Keratinocyte (primary cell): ENCODE measurements around the gene MRPS27. TPM values are rescaled to one million over a fixed set of nuclear protein-coding genes. Genes with fewer than 3 reads are reported as not detected.

Experiments
- DNase-seq: peaks from one replicate; pipeline ENCODE4 v3.0.0-alpha.2; 2011; ENCODE audit warnings: low read depth, missing footprints, low spot score
- FAIRE-seq: peaks from 2 replicates; lab custom pipeline; 2011; peaks lifted over from hg19 to GRCh38; lab: Jason Lieb, UNC
- H2AFZ ChIP-seq: 2 replicates; pipeline ENCODE4 v1.6.0; 2012; ENCODE audit warnings: low read length, control low read depth, inconsistent platforms; ENCODE audit not compliant: control insufficient read depth
- H3K27ac ChIP-seq: 2 replicates; pipeline ENCODE4 v1.5.1; 2011; ENCODE audit warnings: low read length; ENCODE audit not compliant: control insufficient read depth, insufficient read depth
- H3K27me3 ChIP-seq: 3 replicates; pipeline ENCODE4 v1.6.0; 2011; ENCODE audit warnings: low read length; ENCODE audit not compliant: control insufficient read depth, insufficient read depth; ENCODE audit errors: extremely low read depth
- H3K36me3 ChIP-seq, 2 experiments: 2 replicates in 1 of 2; 3 replicates in 1 of 2; pipeline ENCODE4 v1.5.1; 2011; ENCODE audit warnings: low read length in 2 of 2, mild to moderate bottlenecking in 1 of 2; ENCODE audit not compliant: control insufficient read depth in 2 of 2, insufficient read depth in 2 of 2; ENCODE audit errors: extremely low read depth in 1 of 2
- H3K4me1 ChIP-seq: 3 replicates; pipeline ENCODE4 v1.5.1; 2011; ENCODE audit warnings: low read length; ENCODE audit not compliant: control insufficient read depth, insufficient read depth; ENCODE audit errors: extremely low read depth
- H3K4me2 ChIP-seq: 3 replicates; pipeline ENCODE4 v1.6.0; 2011; ENCODE audit warnings: low read depth, low read length; ENCODE audit not compliant: control insufficient read depth, insufficient read depth; ENCODE audit errors: extremely low read depth
- H3K4me3 ChIP-seq, 3 experiments: fragments of 200-600 bp in 1 of 3; sonication (generic) in 1 of 3; 2 replicates in 2 of 3; 3 replicates in 1 of 3; pipeline ENCODE4 v1.5.1; 2011 to 2016; ENCODE audit warnings: low read length in 3 of 3, mild to moderate bottlenecking in 3 of 3, control low read depth in 2 of 3, inconsistent platforms in 1 of 3, low read depth in 1 of 3, mixed read lengths in 1 of 3, mixed run types in 1 of 3, moderate library complexity in 1 of 3; ENCODE audit not compliant: control insufficient read depth in 2 of 3, insufficient read depth in 2 of 3; ENCODE audit errors: extremely low read depth in 1 of 3
- H3K79me2 ChIP-seq: 2 replicates; pipeline ENCODE4 v1.6.0; 2012; ENCODE audit warnings: low read length; ENCODE audit not compliant: control insufficient read depth, insufficient read depth
- H3K9ac ChIP-seq: 3 replicates; pipeline ENCODE4 v1.6.0; 2011; ENCODE audit warnings: low read length; ENCODE audit not compliant: control insufficient read depth, insufficient read depth; ENCODE audit errors: extremely low read depth
- H3K9me1 ChIP-seq: 3 replicates; pipeline ENCODE4 v1.6.0; 2011; ENCODE audit warnings: low read length; ENCODE audit not compliant: control insufficient read depth, insufficient read depth; ENCODE audit errors: extremely low read depth
- H3K9me3 ChIP-seq: 2 replicates; pipeline ENCODE4 v1.5.1; 2012; ENCODE audit warnings: low read depth, low read length; ENCODE audit not compliant: control insufficient read depth
- H4K20me1 ChIP-seq: 3 replicates; pipeline ENCODE4 v1.6.0; 2011; ENCODE audit warnings: low read length; ENCODE audit not compliant: control insufficient read depth, insufficient read depth; ENCODE audit errors: extremely low read depth
- CTCF ChIP-seq, 3 experiments: IDR thresholded peaks in 1 of 3; conservative IDR thresholded peaks in 1 of 3; optimal IDR thresholded peaks in 1 of 3; 2 replicates in 2 of 3; 3 replicates in 1 of 3; pipeline versions ENCODE3 to v1.5.1; 2011; ENCODE audit warnings: low read length in 3 of 3, mild to moderate bottlenecking in 3 of 3, moderate library complexity in 2 of 3, control low read depth in 1 of 3, inconsistent platforms in 1 of 3; ENCODE audit not compliant: insufficient read depth in 2 of 3; ENCODE audit errors: extremely low read depth in 1 of 3
- EZH2 ChIP-seq: IDR thresholded peaks from one replicate; pipeline ENCODE4 v1.6.1; 2012; ENCODE audit warnings: inconsistent platforms, mild to moderate bottlenecking, low read length, moderate library complexity
- dilution Hi-C: fragments of 300-500 bp; cut with MboI; formaldehyde crosslinking; loops from one replicate; pipeline ENCODE4 v1.7.0; 2020; ENCODE audit warnings: low sequenced_read_pairs; ENCODE audit not compliant: extremely low pct_ligation_motif_present
- polyA plus RNA-seq, 5 experiments: library from polyadenylated mRNA; depleted of rRNA in 3 of 5; stranded (reverse) in 3 of 5; stranded (forward) in 1 of 5; unstranded in 1 of 5; fragments of >200 nt; gene quantifications; 1 replicate in 1 of 5; 2 replicates in 3 of 5; 3 replicates in 1 of 5; pipeline versions ENCODE4 v1.2.1 to v1.2.3, GENCODE V29; 2011 to 2012; ENCODE audit warnings: missing spikeins in 2 of 5, low read depth in 1 of 5, low replicate concordance in 1 of 5

The MRPS27 gene
- polyA plus RNA-seq, 1 donor (not counting 4 experiments of a cell fraction or from before 2014, with no cell fraction given) = 98.7 TPM

GRCh38 chr5:72204946-72205345 lies 115.1 kb downstream of the MRPS27 start:
- H3K27me3 ChIP-seq = no peaks in the 10 kb centered on the region
- no peaks in the 10 kb centered on the region for H4K20me1 ChIP-seq
- no peak overlapping the region for H2AFZ ChIP-seq
- no peak overlapping the region for H3K4me2 ChIP-seq
- peaks cover 0 to 5% of the 10 kb centered on the region in 2 experiments for H3K36me3 ChIP-seq
- dilution Hi-C loops = no loop called here
- H3K27ac ChIP-seq = no peak overlapping the region
- H3K9me1 ChIP-seq = peaks cover 2% of the 10 kb centered on the region
- DNase-seq (no peak), FAIRE-seq (no peak)
- no peaks in the 10 kb centered on the region for H3K9me3 ChIP-seq
- H3K4me1 ChIP-seq = peaks cover 8% of the 10 kb centered on the region
- H3K79me2 ChIP-seq = no peaks in the 10 kb centered on the region
- H3K4me3 ChIP-seq = no peak overlapping the region
- TF ChIP-seq CTCF (optimal IDR thresholded peaks at IDR 0.05 in 1 of 3, IDR thresholded peaks at IDR 0.05 in 1 of 3, conservative IDR thresholded peaks at IDR 0.05 in 1 of 3; ENCODE audit: extremely low read depth in 1 of 3, insufficient read depth in 2 of 3, low read length in 3 of 3) = no peak
- TF ChIP-seq EZH2 = no peak
- H3K9ac ChIP-seq = no peak overlapping the region

- peaks cover 2% of the 10 kb centered on the region for H3K9me1 ChIP-seq
- TF ChIP-seq CTCF (optimal IDR thresholded peaks at IDR 0.05 in 1 of 3, IDR thresholded peaks at IDR 0.05 in 1 of 3, conservative IDR thresholded peaks at IDR 0.05 in 1 of 3; ENCODE audit: extremely low read depth in 1 of 3, insufficient read depth in 2 of 3, low read length in 3 of 3) = no peak
- FAIRE-seq (no peak), DNase-seq (no peak)
- H3K4me1 ChIP-seq = no peaks in the 10 kb centered on the region
- no peak overlapping the region for H3K4me2 ChIP-seq
- H3K27me3 ChIP-seq = no peaks in the 10 kb centered on the region
- H3K36me3 ChIP-seq = peaks cover 0 to 5% of the 10 kb centered on the region in 2 experiments
- H3K9me3 ChIP-seq = no peaks in the 10 kb centered on the region
- H3K79me2 ChIP-seq = no peaks in the 10 kb centered on the region
- H2AFZ ChIP-seq = no peak overlapping the region
- H3K9ac ChIP-seq = no peak overlapping the region
- no peaks in the 10 kb centered on the region for H4K20me1 ChIP-seq
- H3K4me3 ChIP-seq = no peak overlapping the region
- H3K27ac ChIP-seq = no peak overlapping the region
- dilution Hi-C loops = no loop called here
Observed at GRCh38 chr5:72203251-72203845, 116.7 kb downstream of the MRPS27 start.
